WTC11 (cell line): ENCODE data around the gene HINT2. TPM values are rescaled to one million over a fixed set of nuclear protein-coding genes. Genes with fewer than 3 reads are reported as not detected.

Experiments
- ATAC-seq: fragments of 200-7000 bp; cut with Tn5 transposase; 2 replicates; pipeline ENCODE4 v1.10.0; 2021; ENCODE audit warnings: mild to moderate bottlenecking, moderate library complexity
- CTCF ChIA-PET: fragments of 300-600 bp; sonication (Branson Sonifier 250); formaldehyde crosslinking; loops from one replicate; lab custom pipeline; 2021; ENCODE audit warnings: antibody characterized with exemption; lab: Charles Lee
- POLR2A ChIA-PET: fragments of 350-600 bp; sonication (Branson Sonifier 250); formaldehyde crosslinking; loops from one replicate; lab custom pipeline; 2021; ENCODE audit warnings: antibody characterized with exemption; lab: Charles Lee
- DNase-seq: peaks from one replicate; pipeline ENCODE4 v3.0.0; 2021; ENCODE audit warnings: low spot score
- H3K27ac Mint-ChIP-seq: 2 replicates; pipeline ENCODE4 v1.8.0; 2021; ENCODE audit warnings: mixed read lengths
- H3K27me3 Mint-ChIP-seq: 2 replicates; pipeline ENCODE4 v1.8.0; 2021; ENCODE audit warnings: low read depth, mild to moderate bottlenecking, moderate library complexity, mixed read lengths
- H3K36me3 Mint-ChIP-seq: 2 replicates; pipeline ENCODE4 v1.8.0; 2021; ENCODE audit warnings: mixed read lengths
- H3K4me1 Mint-ChIP-seq: 2 replicates; pipeline ENCODE4 v1.8.0; 2022; ENCODE audit warnings: mixed read lengths
- H3K4me3 Mint-ChIP-seq: 2 replicates; pipeline ENCODE4 v1.8.0; 2021; ENCODE audit warnings: mild to moderate bottlenecking, moderate library complexity, mixed read lengths
- H3K9me3 Mint-ChIP-seq: 2 replicates; pipeline ENCODE4 v1.8.0; 2021; ENCODE audit warnings: mixed read lengths
- CREB1 ChIP-seq: sonication (generic); formaldehyde crosslinking; IDR thresholded peaks from 2 replicates; pipeline ENCODE4 v1.8.0; 2023; ENCODE audit warnings: mild to moderate bottlenecking, missing genetic modification reagents
- ETV6 ChIP-seq: sonication (generic); formaldehyde crosslinking; IDR thresholded peaks from 2 replicates; pipeline ENCODE4 v1.8.1; 2022; ENCODE audit warnings: mild to moderate bottlenecking, missing genetic modification reagents
- GABPB1 ChIP-seq: sonication (generic); formaldehyde crosslinking; IDR thresholded peaks from 2 replicates; pipeline ENCODE4 v1.8.1; 2023; ENCODE audit warnings: mild to moderate bottlenecking, missing genetic modification reagents
- IRF1 ChIP-seq: sonication (generic); formaldehyde crosslinking; IDR thresholded peaks from 2 replicates; pipeline ENCODE4 v1.8.0; 2023; ENCODE audit warnings: missing genetic modification reagents
- MYBL2 ChIP-seq: sonication (generic); formaldehyde crosslinking; IDR thresholded peaks from 2 replicates; pipeline ENCODE4 v1.8.1; 2023; ENCODE audit warnings: mild to moderate bottlenecking, moderate library complexity, missing genetic modification reagents
- NR2C2 ChIP-seq: sonication (generic); formaldehyde crosslinking; IDR thresholded peaks from 2 replicates; pipeline ENCODE4 v1.8.0; 2022; ENCODE audit warnings: mild to moderate bottlenecking, missing genetic modification reagents
- RELA ChIP-seq: sonication (generic); formaldehyde crosslinking; IDR thresholded peaks from 2 replicates; pipeline ENCODE4 v1.8.1; 2022; ENCODE audit warnings: missing genetic modification reagents, mild to moderate bottlenecking, borderline replicate concordance
- SMAD3 ChIP-seq: sonication (generic); formaldehyde crosslinking; IDR thresholded peaks from 2 replicates; pipeline ENCODE4 v1.8.0; 2022; ENCODE audit warnings: missing genetic modification reagents, mild to moderate bottlenecking, borderline replicate concordance
- SMAD4 ChIP-seq: sonication (generic); formaldehyde crosslinking; IDR thresholded peaks from 2 replicates; pipeline ENCODE4 v1.8.0; 2022; ENCODE audit warnings: mild to moderate bottlenecking, missing genetic modification reagents
- SOX15 ChIP-seq: fragments of 250-450 bp; sonication (Bioruptor Pico); IDR thresholded peaks from 2 replicates; pipeline ENCODE4 v1.9.0; 2021; ENCODE audit warnings: mild to moderate bottlenecking
- SP1 ChIP-seq: sonication (generic); formaldehyde crosslinking; conservative IDR thresholded peaks from 2 replicates; pipeline ENCODE4 v1.8.1; 2022; ENCODE audit warnings: missing genetic modification reagents
- USF1 ChIP-seq: sonication (generic); formaldehyde crosslinking; IDR thresholded peaks from 2 replicates; pipeline ENCODE4 v1.8.0; 2022; ENCODE audit warnings: mild to moderate bottlenecking, missing genetic modification reagents
- USF2 ChIP-seq: sonication (generic); formaldehyde crosslinking; IDR thresholded peaks from 2 replicates; pipeline ENCODE4 v1.8.1; 2023; ENCODE audit warnings: mild to moderate bottlenecking, missing genetic modification reagents, moderate library complexity
- ZNF138 ChIP-seq: sonication (generic); formaldehyde crosslinking; conservative IDR thresholded peaks from 2 replicates; pipeline ENCODE4 v1.8.1; 2022; ENCODE audit warnings: mild to moderate bottlenecking, moderate library complexity, missing genetic modification reagents
- ZNF232 ChIP-seq: sonication (generic); formaldehyde crosslinking; IDR thresholded peaks from 2 replicates; pipeline ENCODE4 v1.8.0; 2022; ENCODE audit warnings: mild to moderate bottlenecking, missing genetic modification reagents
- ZNF317 ChIP-seq: sonication (generic); formaldehyde crosslinking; IDR thresholded peaks from 2 replicates; pipeline ENCODE4 v1.8.1; 2023; ENCODE audit warnings: low read depth, mild to moderate bottlenecking, moderate library complexity, missing genetic modification reagents, borderline replicate concordance
- ZNF396 ChIP-seq: fragments of 250-450 bp; sonication (Bioruptor Pico); IDR thresholded peaks from 2 replicates; pipeline ENCODE4 v1.8.0; 2021; ENCODE audit warnings: mild to moderate bottlenecking, moderate library complexity, borderline replicate concordance
- ZNF425 ChIP-seq: fragments of 250-450 bp; sonication (Bioruptor Pico); conservative IDR thresholded peaks from 2 replicates; pipeline ENCODE4 v1.9.0; 2021; ENCODE audit warnings: mild to moderate bottlenecking
- ZNF671 ChIP-seq: fragments of 250-450 bp; sonication (Bioruptor Pico); IDR thresholded peaks from 2 replicates; pipeline ENCODE4 v1.8.0; 2021; ENCODE audit warnings: mild to moderate bottlenecking
- total RNA-seq: library from RNA; stranded (reverse); gene quantifications from 3 replicates; pipeline ENCODE4 v1.2.3, GENCODE V29; 2021
- TF ChIP-seq, protein P1 (sequence below): sonication (generic); formaldehyde crosslinking; IDR thresholded peaks from 2 replicates; pipeline ENCODE4 v1.8.0; 2023; ENCODE audit warnings: mild to moderate bottlenecking, missing genetic modification reagents
- TF ChIP-seq, protein P2 (sequence below): sonication (generic); formaldehyde crosslinking; IDR thresholded peaks from 2 replicates; pipeline ENCODE4 v1.8.0; 2022; ENCODE audit warnings: mild to moderate bottlenecking, missing genetic modification reagents
- TF ChIP-seq, protein P3 (sequence below): fragments of 250-450 bp; sonication (Bioruptor Pico); IDR thresholded peaks from 2 replicates; pipeline ENCODE4 v1.9.0; 2021; ENCODE audit warnings: mild to moderate bottlenecking

The HINT2 gene
- total RNA-seq, 1 experiment from 2014 or later = 33.6 TPM

DNA sequence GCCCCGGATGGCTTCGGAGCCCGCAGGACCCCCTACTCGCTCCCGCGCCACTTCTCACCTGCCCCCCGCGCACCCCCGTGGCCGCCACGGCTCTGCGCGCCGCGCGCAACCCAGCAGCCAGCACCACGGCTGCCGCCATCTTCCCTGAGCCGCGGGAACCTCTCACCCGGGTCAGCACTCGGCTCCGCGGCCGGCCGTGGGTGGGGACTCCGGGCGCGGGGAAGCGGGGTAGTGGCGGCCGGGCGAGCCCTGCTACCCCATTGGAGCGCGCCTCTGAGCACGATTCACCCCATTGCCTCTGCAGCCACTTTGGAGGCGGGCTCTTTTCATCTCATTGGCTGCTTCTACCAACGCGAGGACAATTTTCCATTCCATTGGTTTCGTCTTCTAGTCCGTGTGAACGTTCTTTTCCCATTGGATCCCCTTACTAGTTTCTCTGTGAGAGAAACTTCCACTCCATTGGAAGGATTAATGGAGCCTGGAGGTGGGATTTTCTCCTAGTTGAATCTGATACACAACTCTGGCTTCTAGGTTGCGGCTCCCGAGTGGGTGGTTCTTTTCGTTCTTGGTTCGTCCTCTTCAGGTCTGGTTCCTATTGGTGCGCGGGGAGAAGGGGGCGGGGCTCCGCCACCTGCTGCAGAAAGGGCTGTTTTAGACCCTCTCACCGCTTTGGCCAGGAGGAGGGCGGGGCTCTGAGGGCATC lies at the start of gene HINT2 (continued):
- TF ChIP-seq ETV6 (CRISPR knock-in tag) = peak; percentile 63; the same call in 1 of the 2 replicates
- no peak for TF ChIP-seq SOX15 (CRISPR knock-in tag)
- peak; percentile 56; the same call in 1 of the 2 replicates for TF ChIP-seq SP1
- no peak for TF ChIP-seq ZNF671
- TF ChIP-seq USF1 (CRISPR knock-in tag) = 0 out of 2 replicates have a peak, but pooled peaks have one; percentile 4
- TF ChIP-seq MYBL2 (CRISPR knock-in tag) = peak; percentile 18; the same call in 1 of the 2 replicates
- TF ChIP-seq, protein P1, sequence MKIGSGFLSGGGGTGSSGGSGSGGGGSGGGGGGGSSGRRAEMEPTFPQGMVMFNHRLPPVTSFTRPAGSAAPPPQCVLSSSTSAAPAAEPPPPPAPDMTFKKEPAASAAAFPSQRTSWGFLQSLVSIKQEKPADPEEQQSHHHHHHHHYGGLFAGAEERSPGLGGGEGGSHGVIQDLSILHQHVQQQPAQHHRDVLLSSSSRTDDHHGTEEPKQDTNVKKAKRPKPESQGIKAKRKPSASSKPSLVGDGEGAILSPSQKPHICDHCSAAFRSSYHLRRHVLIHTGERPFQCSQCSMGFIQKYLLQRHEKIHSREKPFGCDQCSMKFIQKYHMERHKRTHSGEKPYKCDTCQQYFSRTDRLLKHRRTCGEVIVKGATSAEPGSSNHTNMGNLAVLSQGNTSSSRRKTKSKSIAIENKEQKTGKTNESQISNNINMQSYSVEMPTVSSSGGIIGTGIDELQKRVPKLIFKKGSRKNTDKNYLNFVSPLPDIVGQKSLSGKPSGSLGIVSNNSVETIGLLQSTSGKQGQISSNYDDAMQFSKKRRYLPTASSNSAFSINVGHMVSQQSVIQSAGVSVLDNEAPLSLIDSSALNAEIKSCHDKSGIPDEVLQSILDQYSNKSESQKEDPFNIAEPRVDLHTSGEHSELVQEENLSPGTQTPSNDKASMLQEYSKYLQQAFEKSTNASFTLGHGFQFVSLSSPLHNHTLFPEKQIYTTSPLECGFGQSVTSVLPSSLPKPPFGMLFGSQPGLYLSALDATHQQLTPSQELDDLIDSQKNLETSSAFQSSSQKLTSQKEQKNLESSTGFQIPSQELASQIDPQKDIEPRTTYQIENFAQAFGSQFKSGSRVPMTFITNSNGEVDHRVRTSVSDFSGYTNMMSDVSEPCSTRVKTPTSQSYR (CRISPR knock-in tag) = no peak
- peak; percentile 49; the same call in 1 of the 2 replicates for TF ChIP-seq IRF1 (CRISPR knock-in tag)
- TF ChIP-seq, protein P2, sequence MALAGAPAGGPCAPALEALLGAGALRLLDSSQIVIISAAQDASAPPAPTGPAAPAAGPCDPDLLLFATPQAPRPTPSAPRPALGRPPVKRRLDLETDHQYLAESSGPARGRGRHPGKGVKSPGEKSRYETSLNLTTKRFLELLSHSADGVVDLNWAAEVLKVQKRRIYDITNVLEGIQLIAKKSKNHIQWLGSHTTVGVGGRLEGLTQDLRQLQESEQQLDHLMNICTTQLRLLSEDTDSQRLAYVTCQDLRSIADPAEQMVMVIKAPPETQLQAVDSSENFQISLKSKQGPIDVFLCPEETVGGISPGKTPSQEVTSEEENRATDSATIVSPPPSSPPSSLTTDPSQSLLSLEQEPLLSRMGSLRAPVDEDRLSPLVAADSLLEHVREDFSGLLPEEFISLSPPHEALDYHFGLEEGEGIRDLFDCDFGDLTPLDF = no peak
- no peak for TF ChIP-seq CREB1
- no peak for TF ChIP-seq ZNF317 (CRISPR knock-in tag)
- no peak for TF ChIP-seq NR2C2 (CRISPR knock-in tag)

GRCh38 chr9:35863583-35863982 lies 48.7 kb upstream of the HINT2 start:
- ATAC-seq (no peak), DNase-seq (no peak)
- CTCF ChIA-PET = interaction anchor here (1.2 to 5.1 kb wide), 4 partner anchors 19 to 82 kb away, joined by 3 to 22 read pairs (median 12); no protein-coding TSS in a partner anchor
- Mint-ChIP-seq H3K27me3 (peaks cover 11% of the 10 kb centered on the region), H3K36me3 (no peaks in the 10 kb centered on the region), H3K4me3 (no peak overlapping the region), H3K4me1 (peaks cover 11% of the 10 kb centered on the region), H3K27ac (no peak overlapping the region), H3K9me3 (no peaks in the 10 kb centered on the region)
- POLR2A ChIA-PET = no interaction called here
- TF ChIP-seq USF2 (CRISPR knock-in tag) (no peak), ZNF232 (no peak), GABPB1 (CRISPR knock-in tag) (no peak), ZNF425 (CRISPR knock-in tag) (no peak), SMAD4 (no peak), RELA (CRISPR knock-in tag) (no peak), USF1 (CRISPR knock-in tag) (no peak), SMAD3 (CRISPR knock-in tag) (no peak), ZNF396 (CRISPR knock-in tag) (no peak), SP1 (no peak), ZNF138 (CRISPR knock-in tag) (no peak)
- TF ChIP-seq, protein P3, sequence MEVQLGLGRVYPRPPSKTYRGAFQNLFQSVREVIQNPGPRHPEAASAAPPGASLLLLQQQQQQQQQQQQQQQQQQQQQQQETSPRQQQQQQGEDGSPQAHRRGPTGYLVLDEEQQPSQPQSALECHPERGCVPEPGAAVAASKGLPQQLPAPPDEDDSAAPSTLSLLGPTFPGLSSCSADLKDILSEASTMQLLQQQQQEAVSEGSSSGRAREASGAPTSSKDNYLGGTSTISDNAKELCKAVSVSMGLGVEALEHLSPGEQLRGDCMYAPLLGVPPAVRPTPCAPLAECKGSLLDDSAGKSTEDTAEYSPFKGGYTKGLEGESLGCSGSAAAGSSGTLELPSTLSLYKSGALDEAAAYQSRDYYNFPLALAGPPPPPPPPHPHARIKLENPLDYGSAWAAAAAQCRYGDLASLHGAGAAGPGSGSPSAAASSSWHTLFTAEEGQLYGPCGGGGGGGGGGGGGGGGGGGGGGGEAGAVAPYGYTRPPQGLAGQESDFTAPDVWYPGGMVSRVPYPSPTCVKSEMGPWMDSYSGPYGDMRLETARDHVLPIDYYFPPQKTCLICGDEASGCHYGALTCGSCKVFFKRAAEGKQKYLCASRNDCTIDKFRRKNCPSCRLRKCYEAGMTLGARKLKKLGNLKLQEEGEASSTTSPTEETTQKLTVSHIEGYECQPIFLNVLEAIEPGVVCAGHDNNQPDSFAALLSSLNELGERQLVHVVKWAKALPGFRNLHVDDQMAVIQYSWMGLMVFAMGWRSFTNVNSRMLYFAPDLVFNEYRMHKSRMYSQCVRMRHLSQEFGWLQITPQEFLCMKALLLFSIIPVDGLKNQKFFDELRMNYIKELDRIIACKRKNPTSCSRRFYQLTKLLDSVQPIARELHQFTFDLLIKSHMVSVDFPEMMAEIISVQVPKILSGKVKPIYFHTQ (CRISPR knock-in tag) = no peak
- TF ChIP-seq, protein P2 = no peak
